ENCODE data around the gene SUPT5H. TPM values are rescaled to one million over a fixed set of nuclear protein-coding genes. Genes with fewer than 3 reads are reported as not detected.
A peak's percentile ranks its signal among the peaks of the same experiment; 100 is the strongest.

SUPT5H gene
- total RNA-seq, 3 donors from 2014 or later (not counting 1 experiment from before 2014, with no cell fraction given): 228 to 256 (median 230) TPM

GRCh38 chr19:39412867-39413271, 32.5 kb upstream of the SUPT5H start:
- Mint-ChIP-seq H3K27ac (peak overlapping the region; percentile 96 to 97), H3K4me3 (peak overlapping the region; percentile 97), H3K4me1 (peaks cover 53 to 63% of the 10 kb centered on the region in 2 donors), H3K9me3 (no peaks in the 10 kb centered on the region), H3K27me3 (ENCODE audit: low read depth in 2 of 2) (no peaks in the 10 kb centered on the region), H3K36me3 (peaks cover 7% of the 10 kb centered on the region)
- Histone ChIP-seq H3K27me3 (ENCODE audit: control insufficient read depth, insufficient read depth, low read length) (no peaks in the 10 kb centered on the region), H3K4me1 (ENCODE audit: control insufficient read depth, insufficient read depth, low read length) (peaks cover 46% of the 10 kb centered on the region), H3K9me3 (ENCODE audit: control insufficient read depth, insufficient read depth, low read length) (no peaks in the 10 kb centered on the region), H3K36me3 (ENCODE audit: control insufficient read depth, insufficient read depth, low read length) (peaks cover 16% of the 10 kb centered on the region), H3K4me3 (ENCODE audit: low read length) (peak overlapping the region; percentile 70), H3K27ac (ENCODE audit: low read length) (peak overlapping the region; percentile 82)
- DNase-seq (peak in 1 of 2 donors; percentile 61), ATAC-seq (no peak)
- peak; percentile 14 for TF ChIP-seq CTCF (IDR thresholded peaks at IDR 0.05)
- 0% methylated on average over 24 of the region's 24 CpGs for WGBS (ENCODE audit: insufficient coverage)
- intact Hi-C loops (cut with micrococcal nuclease): loop anchor here (1.0 to 5.0 kb wide), 5 partner anchors 12 to 119 kb away; partner anchors contain the start of genes EID2B, RPS16, SAMD4B and SUPT5H

GRCh38 chr19:39413272-39413910, 32.0 kb upstream of the SUPT5H start:
- H3K4me3 ChIP-seq (ENCODE audit: low read length): peak overlapping the region; percentile 70
- Mint-ChIP-seq H3K4me1 (peaks cover 48 to 58% of the 10 kb centered on the region in 2 donors), H3K36me3 (peaks cover 7% of the 10 kb centered on the region), H3K9me3 (no peaks in the 10 kb centered on the region), H3K27me3 (ENCODE audit: low read depth in 2 of 2) (no peaks in the 10 kb centered on the region), H3K4me3 (peak overlapping the region; percentile 97), H3K27ac (peak overlapping the region; percentile 96 to 97)
- H3K36me3 ChIP-seq (ENCODE audit: control insufficient read depth, insufficient read depth, low read length): peaks cover 11% of the 10 kb centered on the region
- DNase-seq: peak; percentile 44 to 59
- intact Hi-C loops (cut with micrococcal nuclease): loop anchor here (2.0 to 5.0 kb wide), 3 partner anchors 31 to 119 kb away; partner anchors contain the start of genes EID2B, SAMD4B and SUPT5H
- no peak for TF ChIP-seq CTCF (IDR thresholded peaks at IDR 0.05)
- peak overlapping the region; percentile 82 for H3K27ac ChIP-seq (ENCODE audit: low read length)
- WGBS (ENCODE audit: insufficient coverage): 5% methylated on average over 54 of the region's 54 CpGs
- ATAC-seq: no peak
- no peaks in the 10 kb centered on the region for H3K9me3 ChIP-seq (ENCODE audit: control insufficient read depth, insufficient read depth, low read length)
- peaks cover 41% of the 10 kb centered on the region for H3K4me1 ChIP-seq (ENCODE audit: control insufficient read depth, insufficient read depth, low read length)
- no peaks in the 10 kb centered on the region for H3K27me3 ChIP-seq (ENCODE audit: control insufficient read depth, insufficient read depth, low read length)

GRCh38 chr19:39413911-39414608, 31.3 kb upstream of the SUPT5H start:
- peaks cover 8% of the 10 kb centered on the region for H3K36me3 ChIP-seq (ENCODE audit: control insufficient read depth, insufficient read depth, low read length)
- H3K9me3 ChIP-seq (ENCODE audit: control insufficient read depth, insufficient read depth, low read length): no peaks in the 10 kb centered on the region
- H3K4me1 ChIP-seq (ENCODE audit: control insufficient read depth, insufficient read depth, low read length): peaks cover 34% of the 10 kb centered on the region
- intact Hi-C loops (cut with micrococcal nuclease): loop anchor here (2.0 to 5.0 kb wide), 3 partner anchors 31 to 118 kb away; partner anchors contain the start of genes EID2B, SAMD4B and SUPT5H
- peak in 1 of 2 donors; percentile 45 for DNase-seq
- H3K4me1 Mint-ChIP-seq: peaks cover 41 to 51% of the 10 kb centered on the region in 2 donors
- H3K27me3 Mint-ChIP-seq (ENCODE audit: low read depth in 2 of 2): no peaks in the 10 kb centered on the region
- no peaks in the 10 kb centered on the region for H3K27me3 ChIP-seq (ENCODE audit: control insufficient read depth, insufficient read depth, low read length)
- ATAC-seq: no peak
- H3K4me3 ChIP-seq (ENCODE audit: low read length): no peak overlapping the region
- peak overlapping the region; percentile 45 for H3K27ac ChIP-seq (ENCODE audit: low read length)
- no peak for TF ChIP-seq CTCF (IDR thresholded peaks at IDR 0.05)
- 83% methylated on average over 18 of the region's 18 CpGs for WGBS (ENCODE audit: insufficient coverage)
- no peaks in the 10 kb centered on the region for H3K9me3 Mint-ChIP-seq
- H3K27ac Mint-ChIP-seq: peak overlapping the region; percentile 96 to 97
- H3K4me3 Mint-ChIP-seq: peak overlapping the region; percentile 93
- peaks cover 2% of the 10 kb centered on the region for H3K36me3 Mint-ChIP-seq
